Right cardiac atrium (tissue), 5 donors: ENCODE results near the gene THSD7A. TPM values are rescaled to one million over a fixed set of nuclear protein-coding genes. Genes with fewer than 3 reads are reported as not detected.
A peak's percentile ranks its signal among the peaks of the same experiment; 100 is the strongest.

ENCODE experiments used
- ATAC-seq, 2 donors: fragments of 200-7000 bp; cut with Tn5 transposase; one replicate each; pipeline versions ENCODE4 v1.8.0 to v1.9.1; 2020; ENCODE audit warnings: moderate library complexity in 2 of 2, mild to moderate bottlenecking in 1 of 2
- DNase-seq, 3 donors: peaks; one replicate each; pipeline ENCODE4 v3.0.0-alpha.2; 2020
- H3K27ac ChIP-seq: one replicate; pipeline ENCODE4 v1.5.1; 2013; ENCODE audit warnings: mild to moderate bottlenecking, low read length, control low read depth, moderate library complexity
- H3K27me3 ChIP-seq: one replicate; pipeline ENCODE4 v1.6.1; 2013; ENCODE audit not compliant: control insufficient read depth, insufficient read depth
- H3K4me1 ChIP-seq: one replicate; pipeline ENCODE4 v1.6.1; 2013; ENCODE audit warnings: low read length; ENCODE audit not compliant: control insufficient read depth, insufficient read depth
- H3K4me3 ChIP-seq: one replicate; pipeline ENCODE4 v1.5.1; 2013; ENCODE audit warnings: low read length, control low read depth
- H3K9me3 ChIP-seq: one replicate; pipeline ENCODE4 v1.6.1; 2013; ENCODE audit warnings: low read length; ENCODE audit not compliant: control insufficient read depth
- WGBS: extraction: QIAGEN DNeasy Blood & Tissue Kit; methylation state at CpG from one replicate; pipeline ENCODE4 v1.1.7; 2013; 5-methylcytosine and 5-hydroxymethylcytosine counted together
- intact Hi-C, 4 donors: fragments of 100-400 bp; cut with DNase I; formaldehyde crosslinking; loops; one replicate each; pipeline versions ENCODE4 v1.11.0 to v1.14.0; 2022 to 2023
- polyA plus RNA-seq: library from polyadenylated mRNA; stranded (reverse); fragments of 200-250 nt; gene quantifications from one replicate; pipeline ENCODE4 v1.2.3, GENCODE V29; 2013
- total RNA-seq, 4 donors: library from RNA; stranded (reverse); fragmentation: NEBNext Ultra II Directional; extraction: Animal tissue kit (Norgen Biotek cat#: 25700); gene quantifications; one replicate each; pipeline ENCODE4 v1.2.1, GENCODE V29; 2021
- donor health status: healthy with polysubstance abuse.
- donor health status: DM: no; HTN: yes; CAD: no.
- donor health status: DM: no; HTN: no; CAD: no.
- donor health status: DM: no; HTN: yes; CAD: no; lungs with severe emphysema.
- donor health status: DM: yes; HTN: yes; CAD: no.

Gene THSD7A
- total and polyA plus RNA-seq, 5 donors, result 0.34 to 3.6 (median 2.3) TPM

GRCh38 chr7:11775401-11775800, 56.6 kb downstream of the THSD7A start:
- intact Hi-C loops, result no loop called here
- DNase-seq, result no peak
- Histone ChIP-seq H3K9me3 (no peaks in the 10 kb centered on the region), H3K27ac (no peak overlapping the region), H3K27me3 (no peaks in the 10 kb centered on the region), H3K4me1 (no peaks in the 10 kb centered on the region), H3K4me3 (no peak overlapping the region)
- WGBS, result 84% methylated on average over 2 of the region's 2 CpGs
- ATAC-seq, result no peak

GRCh38 chr7:11768263-11768662, 63.7 kb downstream of the THSD7A start:
- 91% methylated on average over 5 of the region's 5 CpGs for WGBS
- intact Hi-C loops, result no loop called here
- no peak overlapping the region for H3K4me3 ChIP-seq
- ATAC-seq (no peak), DNase-seq (no peak)
- no peak overlapping the region for H3K27ac ChIP-seq
- H3K27me3 ChIP-seq, result no peaks in the 10 kb centered on the region
- H3K4me1 ChIP-seq, result no peaks in the 10 kb centered on the region
- no peaks in the 10 kb centered on the region for H3K9me3 ChIP-seq

GRCh38 chr7:11767148-11767547, 64.8 kb downstream of the THSD7A start:
- H3K27ac ChIP-seq, result no peak overlapping the region
- H3K27me3 ChIP-seq, result no peaks in the 10 kb centered on the region
- no peaks in the 10 kb centered on the region for H3K9me3 ChIP-seq
- H3K4me1 ChIP-seq, result no peaks in the 10 kb centered on the region
- 83% methylated on average over 3 of the region's 3 CpGs for WGBS
- DNase-seq (no peak), ATAC-seq (no peak)
- no peak overlapping the region for H3K4me3 ChIP-seq
- intact Hi-C loops, result no loop called here

GRCh38 chr7:11760372-11760771, 71.6 kb downstream of the THSD7A start:
- intact Hi-C loops, result no loop called here
- Histone ChIP-seq H3K4me3 (no peak overlapping the region), H3K9me3 (no peaks in the 10 kb centered on the region), H3K27ac (no peak overlapping the region), H3K4me1 (no peaks in the 10 kb centered on the region), H3K27me3 (no peaks in the 10 kb centered on the region)
- ATAC-seq (no peak), DNase-seq (no peak)
- 66% methylated on average over 3 of the region's 3 CpGs for WGBS

GRCh38 chr7:11758627-11759111, 73.3 kb downstream of the THSD7A start:
- no peak for ATAC-seq
- WGBS, result 44% methylated on average over 2 of the region's 2 CpGs
- no peak for DNase-seq
- Histone ChIP-seq H3K9me3 (no peaks in the 10 kb centered on the region), H3K4me3 (no peak overlapping the region), H3K27ac (no peak overlapping the region), H3K4me1 (no peaks in the 10 kb centered on the region), H3K27me3 (no peaks in the 10 kb centered on the region)
- intact Hi-C loops, result no loop called here

GRCh38 chr7:11757153-11757552, 74.8 kb downstream of the THSD7A start:
- 93% methylated on average over 1 of the region's 1 CpG for WGBS
- intact Hi-C loops, result no loop called here
- Histone ChIP-seq H3K9me3 (no peaks in the 10 kb centered on the region), H3K27me3 (no peaks in the 10 kb centered on the region), H3K4me1 (no peaks in the 10 kb centered on the region), H3K27ac (no peak overlapping the region), H3K4me3 (no peak overlapping the region)
- ATAC-seq (no peak), DNase-seq (no peak)

- WGBS, result 97% methylated on average over 3 of the region's 3 CpGs
Measured at GRCh38 chr7:11754933-11755332, 77.1 kb downstream of the THSD7A start.

GRCh38 chr7:11754123-11754522, 77.9 kb downstream of the THSD7A start:
- intact Hi-C loops, result no loop called here
- WGBS, result 79% methylated on average over 2 of the region's 2 CpGs
- no peak for ATAC-seq

More at GRCh38 chr7:11754933-11755332, 77.1 kb downstream of the THSD7A start:
- ATAC-seq (no peak), DNase-seq (no peak)
- Histone ChIP-seq H3K4me1 (no peaks in the 10 kb centered on the region), H3K9me3 (no peaks in the 10 kb centered on the region), H3K27ac (no peak overlapping the region), H3K27me3 (no peaks in the 10 kb centered on the region), H3K4me3 (no peak overlapping the region)
- intact Hi-C loops, result no loop called here

GRCh38 chr7:11753433-11753832, 78.6 kb downstream of the THSD7A start:
- Histone ChIP-seq H3K9me3 (no peaks in the 10 kb centered on the region), H3K4me3 (no peak overlapping the region), H3K27ac (no peak overlapping the region), H3K27me3 (no peaks in the 10 kb centered on the region), H3K4me1 (no peaks in the 10 kb centered on the region)
- DNase-seq (peak in 1 of 3 donors; percentile 2), ATAC-seq (peak in 1 of 2 donors; percentile 23)
- intact Hi-C loops, result no loop called here

More at GRCh38 chr7:11754123-11754522, 77.9 kb downstream of the THSD7A start:
- Histone ChIP-seq H3K4me3 (no peak overlapping the region), H3K27ac (no peak overlapping the region), H3K9me3 (no peaks in the 10 kb centered on the region), H3K27me3 (no peaks in the 10 kb centered on the region), H3K4me1 (no peaks in the 10 kb centered on the region)
- DNase-seq, result no peak

- 83% methylated on average over 8 of the region's 8 CpGs for WGBS
- no peak for ATAC-seq
Measured at GRCh38 chr7:11751807-11752389, 80.1 kb downstream of the THSD7A start.

GRCh38 chr7:11751315-11751714, 80.7 kb downstream of the THSD7A start:
- no peaks in the 10 kb centered on the region for H3K4me1 ChIP-seq
- H3K27me3 ChIP-seq, result no peaks in the 10 kb centered on the region
- no peak overlapping the region for H3K27ac ChIP-seq
- intact Hi-C loops, result no loop called here
- 97% methylated on average over 2 of the region's 2 CpGs for WGBS
- DNase-seq (no peak), ATAC-seq (no peak)
- H3K9me3 ChIP-seq, result no peaks in the 10 kb centered on the region
- H3K4me3 ChIP-seq, result no peak overlapping the region

More at GRCh38 chr7:11751807-11752389, 80.1 kb downstream of the THSD7A start:
- intact Hi-C loops, result no loop called here
- no peak for DNase-seq
- Histone ChIP-seq H3K27ac (no peak overlapping the region), H3K4me1 (no peaks in the 10 kb centered on the region), H3K27me3 (no peaks in the 10 kb centered on the region), H3K9me3 (no peaks in the 10 kb centered on the region), H3K4me3 (no peak overlapping the region)

- WGBS, result 79% methylated on average over 6 of the region's 6 CpGs
- Histone ChIP-seq H3K4me3 (no peak overlapping the region), H3K27ac (no peak overlapping the region), H3K27me3 (no peaks in the 10 kb centered on the region), H3K9me3 (no peaks in the 10 kb centered on the region), H3K4me1 (no peaks in the 10 kb centered on the region)
- intact Hi-C loops, result no loop called here
- DNase-seq (no peak), ATAC-seq (no peak)
Measured at GRCh38 chr7:11750191-11750590, 81.8 kb downstream of the THSD7A start.
